Tibial nerve (tissue), 4 donors: Measurements from ENCODE around the gene CFAP45. TPM values are rescaled to one million over a fixed set of nuclear protein-coding genes. Genes with fewer than 3 reads are reported as not detected.

Experiments used
- DNase-seq, 2 donors: peaks; one replicate each; pipeline ENCODE4 v3.0.0-alpha.2; 2019; ENCODE audit warnings: low spot score in 2 of 2
- H3K27ac ChIP-seq, 4 donors: fragments of 200-600 bp; sonication (generic) in 3 of 4; one replicate each; pipeline ENCODE4 v1.5.1; 2017 to 2019; ENCODE audit warnings: mild to moderate bottlenecking in 1 of 4
- H3K27me3 ChIP-seq, 2 donors: fragments of 200-600 bp; sonication (generic) in 1 of 2; one replicate each; pipeline versions ENCODE4 v1.5.1 to v1.6.0; 2017 to 2019
- H3K36me3 ChIP-seq, 3 donors: fragments of 200-600 bp; sonication (generic); one replicate each; pipeline ENCODE4 v1.5.1; 2018 to 2019
- H3K4me1 ChIP-seq, 4 donors: fragments of 200-600 bp; sonication (generic) in 3 of 4; one replicate each; pipeline ENCODE4 v1.5.1; 2017 to 2019
- H3K4me3 ChIP-seq, 4 donors: fragments of 200-600 bp; sonication (generic) in 3 of 4; one replicate each; pipeline ENCODE4 v1.5.1; 2017 to 2019; ENCODE audit warnings: mild to moderate bottlenecking in 1 of 4, moderate library complexity in 1 of 4
- H3K9me3 ChIP-seq, 4 donors: fragments of 200-600 bp; sonication (generic) in 3 of 4; one replicate each; pipeline ENCODE4 v1.5.1; 2017 to 2019
- EP300 ChIP-seq, 2 donors: sonication (generic); formaldehyde crosslinking; IDR thresholded peaks; one replicate each; pipeline ENCODE4 v1.6.1; 2017; ENCODE audit warnings: antibody characterized with exemption in 2 of 2, mild to moderate bottlenecking in 1 of 2
- POLR2A ChIP-seq, 2 donors: fragments of 450-650 bp; IDR thresholded peaks; one replicate each; pipeline ENCODE4 v1.6.1; 2017; ENCODE audit warnings: antibody characterized with exemption in 2 of 2, mild to moderate bottlenecking in 2 of 2, moderate library complexity in 2 of 2
- WGBS, 2 donors: methylation state at CpG; one replicate each; pipeline ENCODE4 v1.1.5; 2018; 5-methylcytosine and 5-hydroxymethylcytosine counted together
- total RNA-seq, 4 donors: library from RNA; depleted of rRNA; stranded (reverse); fragments of >200 nt; gene quantifications; one replicate each; pipeline ENCODE4 v1.1.0, GENCODE V29; 2016
- TF ChIP-seq, protein P1 (sequence below), 5 experiments: fragments of 200-600 bp in 3 of 5; fragments of 450-650 bp in 2 of 5; sonication (generic) in 3 of 5; IDR thresholded peaks; one replicate each; pipeline ENCODE4 v1.5.1; 2016 to 2019; ENCODE audit warnings: antibody characterized with exemption in 5 of 5, mild to moderate bottlenecking in 3 of 5, moderate library complexity in 2 of 5

CFAP45 gene
- total RNA-seq, 4 donors from 2014 or later, result 0.39 to 0.66 (median 0.63) TPM; not detected in 1

DNA sequence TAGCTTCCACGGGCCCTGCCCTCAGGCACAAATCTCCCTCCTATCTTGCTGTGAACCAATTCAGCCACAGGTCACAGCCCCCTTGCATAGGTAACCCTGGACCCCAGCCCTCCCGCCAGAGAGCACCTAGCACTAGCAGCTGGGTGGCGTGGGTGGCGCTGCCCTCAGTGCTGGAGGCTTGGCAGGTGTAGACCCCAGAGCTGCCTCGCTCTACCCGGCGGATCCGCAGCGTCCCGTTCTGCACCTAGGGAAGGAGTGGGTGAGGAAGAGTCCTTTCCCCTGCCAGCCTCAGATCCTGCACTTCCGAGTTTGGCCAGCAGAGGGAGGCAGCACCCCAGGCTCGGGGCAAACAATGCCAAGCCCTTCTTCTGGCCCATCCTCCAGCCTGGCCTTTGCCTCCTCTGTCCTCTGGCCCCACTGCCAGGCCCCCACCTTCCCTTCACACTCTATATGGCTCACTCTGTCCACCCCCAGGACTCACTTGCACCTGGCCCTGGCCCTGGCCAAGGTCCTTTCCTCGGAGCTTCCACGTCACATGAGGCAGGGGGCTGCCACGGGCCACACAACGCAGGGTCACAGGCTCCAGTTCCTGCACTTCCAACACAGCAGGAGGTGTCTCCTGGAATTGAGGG, 36.4 kb upstream of the CFAP45 start:
- WGBS, 2 donors, result 33 to 78% methylated on average over 6 to 16 of the region's 16 CpGs
- Histone ChIP-seq H3K27me3 (peaks cover 0 to 7% of the 10 kb centered on the region in 2 donors), H3K36me3 (no peaks in the 10 kb centered on the region), H3K9me3 (no peaks in the 10 kb centered on the region), H3K27ac (no peak overlapping the region), H3K4me3 (no peak overlapping the region), H3K4me1 (peaks cover 0 to 17% (median 8%) of the 10 kb centered on the region in 4 donors)
- DNase-seq, result peak; percentile 52 to 77
- TF ChIP-seq, protein P1, sequence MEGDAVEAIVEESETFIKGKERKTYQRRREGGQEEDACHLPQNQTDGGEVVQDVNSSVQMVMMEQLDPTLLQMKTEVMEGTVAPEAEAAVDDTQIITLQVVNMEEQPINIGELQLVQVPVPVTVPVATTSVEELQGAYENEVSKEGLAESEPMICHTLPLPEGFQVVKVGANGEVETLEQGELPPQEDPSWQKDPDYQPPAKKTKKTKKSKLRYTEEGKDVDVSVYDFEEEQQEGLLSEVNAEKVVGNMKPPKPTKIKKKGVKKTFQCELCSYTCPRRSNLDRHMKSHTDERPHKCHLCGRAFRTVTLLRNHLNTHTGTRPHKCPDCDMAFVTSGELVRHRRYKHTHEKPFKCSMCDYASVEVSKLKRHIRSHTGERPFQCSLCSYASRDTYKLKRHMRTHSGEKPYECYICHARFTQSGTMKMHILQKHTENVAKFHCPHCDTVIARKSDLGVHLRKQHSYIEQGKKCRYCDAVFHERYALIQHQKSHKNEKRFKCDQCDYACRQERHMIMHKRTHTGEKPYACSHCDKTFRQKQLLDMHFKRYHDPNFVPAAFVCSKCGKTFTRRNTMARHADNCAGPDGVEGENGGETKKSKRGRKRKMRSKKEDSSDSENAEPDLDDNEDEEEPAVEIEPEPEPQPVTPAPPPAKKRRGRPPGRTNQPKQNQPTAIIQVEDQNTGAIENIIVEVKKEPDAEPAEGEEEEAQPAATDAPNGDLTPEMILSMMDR (IDR thresholded peaks at IDR 0.05), result peak; percentile 97 to 99 (median 98)
- TF ChIP-seq POLR2A (IDR thresholded peaks at IDR 0.05), result no peak

DNA sequence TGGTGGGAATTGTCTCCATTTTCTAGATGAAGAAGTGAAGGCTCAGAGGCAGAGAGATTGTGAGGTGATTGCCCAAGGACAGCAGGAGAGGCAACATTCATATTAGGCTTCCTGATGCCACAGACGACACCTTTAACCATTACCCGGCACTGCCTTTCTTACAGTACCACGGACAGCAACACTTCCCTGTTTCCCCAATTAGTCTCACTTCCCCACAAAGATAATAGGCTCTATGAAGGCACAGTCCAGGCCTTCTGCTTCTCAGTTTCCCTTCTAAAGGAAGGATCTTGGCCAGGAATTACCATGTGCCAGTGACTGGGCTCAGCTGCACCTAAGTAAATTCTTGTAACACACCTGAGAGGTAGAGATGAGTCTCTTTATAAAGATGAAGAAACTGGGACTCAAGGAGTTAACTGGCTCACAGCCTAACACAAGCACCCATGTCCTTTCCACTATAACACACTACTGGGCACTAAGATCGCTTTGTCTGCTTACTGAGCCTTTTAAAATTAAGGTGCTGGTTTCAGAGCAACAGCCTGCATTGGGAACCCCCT, 35.8 kb upstream of the CFAP45 start:
- WGBS, 2 donors, result 64 to 73% methylated on average over 4 of the region's 4 CpGs
- Histone ChIP-seq H3K4me3 (no peak overlapping the region), H3K9me3 (no peaks in the 10 kb centered on the region), H3K27ac (no peak overlapping the region), H3K27me3 (peaks cover 0 to 7% of the 10 kb centered on the region in 2 donors), H3K36me3 (no peaks in the 10 kb centered on the region), H3K4me1 (peaks cover 0 to 17% (median 8%) of the 10 kb centered on the region in 4 donors)
- DNase-seq, result no peak
- TF ChIP-seq EP300 (IDR thresholded peaks at IDR 0.05) (no peak), POLR2A (IDR thresholded peaks at IDR 0.05) (no peak)
- TF ChIP-seq, protein P1 (IDR thresholded peaks at IDR 0.05), result no peak

DNA sequence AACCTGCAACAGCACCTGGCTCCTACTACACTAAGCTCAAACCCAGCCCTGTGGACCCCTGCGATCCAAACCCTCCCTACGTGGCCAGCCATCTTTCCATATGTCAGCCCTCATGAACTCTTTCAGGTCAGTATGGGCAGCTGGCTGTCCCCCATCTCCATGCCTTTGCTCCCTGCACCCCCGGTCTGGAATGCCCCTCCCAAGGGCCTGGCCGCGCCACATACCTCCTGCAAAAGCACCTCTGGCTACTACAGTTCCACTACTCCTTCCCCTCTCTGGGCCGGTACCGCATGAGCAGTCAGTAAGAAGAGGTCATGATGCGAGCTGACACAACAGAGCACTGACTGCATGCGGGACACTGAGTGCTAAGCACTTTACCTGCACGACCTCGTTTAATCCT, 35.3 kb upstream of the CFAP45 start:
- H3K4me1 ChIP-seq, result peaks cover 0 to 17% (median 8%) of the 10 kb centered on the region in 4 donors
- TF ChIP-seq, protein P1 (IDR thresholded peaks at IDR 0.05), result no peak
- no peak for TF ChIP-seq POLR2A (IDR thresholded peaks at IDR 0.05)
- no peak for DNase-seq
- peaks cover 0 to 7% of the 10 kb centered on the region in 2 donors for H3K27me3 ChIP-seq
- H3K9me3 ChIP-seq, result no peaks in the 10 kb centered on the region
- no peaks in the 10 kb centered on the region for H3K36me3 ChIP-seq
- 94 to 95% methylated on average over 11 of the region's 11 CpGs for WGBS, 2 donors
- no peak overlapping the region for H3K4me3 ChIP-seq
- H3K27ac ChIP-seq, result no peak overlapping the region

DNA sequence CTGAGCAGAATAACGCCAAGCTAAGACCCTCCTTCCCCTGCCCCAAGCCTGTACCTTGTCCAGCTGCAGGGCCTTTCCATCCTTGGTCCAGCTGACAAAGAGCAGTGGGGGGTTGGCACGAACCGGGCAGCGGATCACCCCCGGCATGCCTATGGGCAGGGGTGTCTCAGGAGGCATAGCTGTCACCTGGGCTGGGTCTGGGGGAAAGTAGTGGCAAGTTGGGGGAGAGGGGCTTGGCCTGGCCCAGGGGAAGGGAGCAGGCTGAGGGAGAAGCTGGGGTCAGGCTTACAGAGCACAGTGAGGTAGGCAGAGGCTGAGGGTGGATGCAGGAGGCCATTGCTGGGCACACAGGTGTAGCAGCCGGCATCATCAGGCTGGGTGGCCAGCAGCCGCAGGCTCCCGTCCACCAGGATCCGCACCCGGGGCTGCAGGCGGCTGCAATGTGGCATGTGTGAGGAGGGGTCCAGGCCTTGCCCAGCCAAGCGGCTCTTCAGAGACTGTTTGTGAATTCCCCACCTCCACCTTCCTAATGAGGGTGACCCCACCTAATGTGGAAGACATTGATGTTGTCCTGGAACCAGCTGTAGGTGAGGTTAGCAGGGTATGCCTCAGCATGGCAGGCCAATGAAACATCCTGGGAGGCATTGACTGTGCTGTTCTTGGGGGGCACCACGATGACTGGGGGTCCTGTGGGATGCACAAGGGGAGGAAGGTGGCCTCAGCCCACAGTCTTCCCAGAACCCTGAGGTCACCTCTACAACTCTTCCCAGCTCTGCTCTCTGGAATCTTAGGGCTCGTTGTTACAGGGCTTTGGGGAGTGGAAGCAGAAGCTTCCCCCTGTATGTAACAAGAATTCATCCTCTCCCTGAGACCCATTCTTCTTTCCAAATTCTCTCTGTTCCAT, 34.4 kb upstream of the CFAP45 start:
- 88 to 90% methylated on average over 13 to 14 of the region's 14 CpGs for WGBS, 2 donors
- H3K4me3 ChIP-seq, result no peak overlapping the region
- H3K27me3 ChIP-seq, result peaks cover 0 to 7% of the 10 kb centered on the region in 2 donors
- no peaks in the 10 kb centered on the region for H3K9me3 ChIP-seq
- peaks cover 0 to 17% (median 8%) of the 10 kb centered on the region in 4 donors for H3K4me1 ChIP-seq
- TF ChIP-seq, protein P1 (IDR thresholded peaks at IDR 0.05), result no peak
- TF ChIP-seq POLR2A (IDR thresholded peaks at IDR 0.05) (no peak), EP300 (IDR thresholded peaks at IDR 0.05) (no peak)
- no peak for DNase-seq
- H3K27ac ChIP-seq, result no peak overlapping the region
- H3K36me3 ChIP-seq, result no peaks in the 10 kb centered on the region
